Measurements from ENCODE around the gene CYP26B1.

CYP26B1 gene

GRCh38 chr2:72146347-72147302 lies 1.0 kb downstream of the CYP26B1 start:
- H3K27ac ChIP-seq, result peak overlapping the region; percentile 62; the same call in 1 of the 2 replicates
- peak overlapping the region; percentile 80 for H3K4me3 ChIP-seq
- no peak for TF ChIP-seq EZH2 (IDR thresholded peaks at IDR 0.05)
- no peak for TF ChIP-seq FOXP2 (optimal IDR thresholded peaks at IDR 0.05; ENCODE audit: control extremely low read depth, extremely low read length, insufficient read depth)
- no peak for TF ChIP-seq POLR2AphosphoS5 (IDR thresholded peaks at IDR 0.05; ENCODE audit: borderline replicate concordance, low read depth, low read length)
- H3K9me3 ChIP-seq (ENCODE audit: low read depth, low read length), result no peaks in the 10 kb centered on the region
- no peaks in the 10 kb centered on the region for H3K36me3 ChIP-seq (ENCODE audit: insufficient read depth, low read length)
- peak overlapping the region; percentile 72 for H3K9ac ChIP-seq (ENCODE audit: insufficient read length)
- no peak for DNase-seq (ENCODE audit: low read depth, low spot score)

GRCh38 chr2:72145658-72146329 lies 1.9 kb downstream of the CYP26B1 start:
- Histone ChIP-seq H3K9me3 (ENCODE audit: low read depth, low read length) (no peaks in the 10 kb centered on the region), H3K4me3 (peak overlapping the region; percentile 80), H3K27ac (peak overlapping the region; percentile 60), H3K9ac (ENCODE audit: insufficient read length) (peak overlapping the region; percentile 72), H3K36me3 (ENCODE audit: insufficient read depth, low read length) (no peaks in the 10 kb centered on the region)
- no peak for DNase-seq (ENCODE audit: low read depth, low spot score)
- no peak for TF ChIP-seq POLR2AphosphoS5 (IDR thresholded peaks at IDR 0.05; ENCODE audit: borderline replicate concordance, low read depth, low read length)
- no peak for TF ChIP-seq FOXP2 (optimal IDR thresholded peaks at IDR 0.05; ENCODE audit: control extremely low read depth, extremely low read length, insufficient read depth)
- TF ChIP-seq EZH2 (IDR thresholded peaks at IDR 0.05), result no peak

- Histone ChIP-seq H3K4me3 (peak overlapping the region; percentile 80), H3K9ac (ENCODE audit: insufficient read length) (peak overlapping the region; percentile 72), H3K36me3 (ENCODE audit: insufficient read depth, low read length) (no peaks in the 10 kb centered on the region), H3K9me3 (ENCODE audit: low read depth, low read length) (no peaks in the 10 kb centered on the region), H3K27ac (peak overlapping the region; percentile 60)
- TF ChIP-seq FOXP2 (optimal IDR thresholded peaks at IDR 0.05; ENCODE audit: control extremely low read depth, extremely low read length, insufficient read depth), result no peak
- peak; percentile 31; the same call in 1 of the 2 replicates for TF ChIP-seq POLR2AphosphoS5 (IDR thresholded peaks at IDR 0.05; ENCODE audit: borderline replicate concordance, low read depth, low read length)
- peak; percentile 28 for DNase-seq (ENCODE audit: low read depth, low spot score)
These were observed 2.4 kb downstream of the CYP26B1 start for GRCh38 chr2:72145289-72145657.

- TF ChIP-seq EZH2 (IDR thresholded peaks at IDR 0.05) (no peak), FOXP2 (optimal IDR thresholded peaks at IDR 0.05; ENCODE audit: control extremely low read depth, extremely low read length, insufficient read depth) (no peak), POLR2AphosphoS5 (IDR thresholded peaks at IDR 0.05; ENCODE audit: borderline replicate concordance, low read depth, low read length) (no peak)
- Histone ChIP-seq H3K9me3 (ENCODE audit: low read depth, low read length) (no peaks in the 10 kb centered on the region), H3K9ac (ENCODE audit: insufficient read length) (peak overlapping the region; percentile 72), H3K36me3 (ENCODE audit: insufficient read depth, low read length) (no peaks in the 10 kb centered on the region), H3K27ac (peak overlapping the region; percentile 60; the same call in 1 of the 2 replicates), H3K4me3 (peak overlapping the region; percentile 80)
- DNase-seq (ENCODE audit: low read depth, low spot score), result no peak
These were observed 2.9 kb downstream of the CYP26B1 start for GRCh38 chr2:72144632-72145288.

GRCh38 chr2:72144274-72144631 lies 3.4 kb downstream of the CYP26B1 start:
- no peak for DNase-seq (ENCODE audit: low read depth, low spot score)
- peak overlapping the region; percentile 80 for H3K4me3 ChIP-seq
- H3K9me3 ChIP-seq (ENCODE audit: low read depth, low read length), result no peaks in the 10 kb centered on the region
- TF ChIP-seq FOXP2 (optimal IDR thresholded peaks at IDR 0.05; ENCODE audit: control extremely low read depth, extremely low read length, insufficient read depth) (no peak), EZH2 (IDR thresholded peaks at IDR 0.05) (no peak), POLR2AphosphoS5 (IDR thresholded peaks at IDR 0.05; ENCODE audit: borderline replicate concordance, low read depth, low read length) (no peak)
- peak overlapping the region; percentile 72 for H3K9ac ChIP-seq (ENCODE audit: insufficient read length)
- no peaks in the 10 kb centered on the region; the same call in 1 of the 2 replicates for H3K36me3 ChIP-seq (ENCODE audit: insufficient read depth, low read length)
- H3K27ac ChIP-seq, result peak overlapping the region; percentile 67; the same call in 1 of the 2 replicates

- peak overlapping the region; percentile 80 for H3K4me3 ChIP-seq
- H3K9me3 ChIP-seq (ENCODE audit: low read depth, low read length), result no peaks in the 10 kb centered on the region
- peak overlapping the region; percentile 67 for H3K27ac ChIP-seq
- H3K9ac ChIP-seq (ENCODE audit: insufficient read length), result peak overlapping the region; percentile 70
- TF ChIP-seq POLR2AphosphoS5 (IDR thresholded peaks at IDR 0.05; ENCODE audit: borderline replicate concordance, low read depth, low read length) (no peak), EZH2 (IDR thresholded peaks at IDR 0.05) (no peak), FOXP2 (optimal IDR thresholded peaks at IDR 0.05; ENCODE audit: control extremely low read depth, extremely low read length, insufficient read depth) (no peak)
- no peak for DNase-seq (ENCODE audit: low read depth, low spot score)
- no peaks in the 10 kb centered on the region; the same call in 1 of the 2 replicates for H3K36me3 ChIP-seq (ENCODE audit: insufficient read depth, low read length)
These were observed 4.0 kb downstream of the CYP26B1 start for GRCh38 chr2:72143441-72144273.

Measured in SK-N-MC (cell line).